ENCODE measurements around the gene THADA. TPM values are rescaled to one million over a fixed set of nuclear protein-coding genes. Genes with fewer than 3 reads are reported as not detected.

THADA gene
- total and polyA plus RNA-seq, 2 donors (not counting 1 experiment from before 2014, with no cell fraction given), result 9.2 to 36.2 TPM

GRCh38 chr2:43212931-43213330 is 382.9 kb downstream of the THADA start:
- Histone ChIP-seq H4K20me1 (ENCODE audit: control insufficient read depth, extremely low read depth, insufficient read depth, low read length) (no peaks in the 10 kb centered on the region), H3K27me3 (ENCODE audit: control insufficient read depth, insufficient read depth, low read length) (no peaks in the 10 kb centered on the region), H3K4me1 (ENCODE audit: control insufficient read depth, extremely low read depth, insufficient read depth, low read length) (peaks cover 10% of the 10 kb centered on the region), H3K27ac (ENCODE audit: insufficient read depth, low read length) (no peak overlapping the region), H3K36me3 (ENCODE audit: control insufficient read depth, insufficient read depth, low read length) (no peaks in the 10 kb centered on the region), H3K9ac (ENCODE audit: insufficient read depth, low read length) (no peak overlapping the region), H3K9me3 (ENCODE audit: control insufficient read depth, insufficient read depth, low read depth, low read length) (no peaks in the 10 kb centered on the region), H3K4me3 (replicated peaks in 1 of 4; ENCODE audit: control extremely low read depth in 1 of 4, insufficient read depth in 1 of 4, low read depth in 3 of 4, low read length in 4 of 4) (no peak overlapping the region), H3K79me2 (ENCODE audit: control insufficient read depth, insufficient read depth, low read length) (no peaks in the 10 kb centered on the region), H3K4me2 (ENCODE audit: extremely low read depth, insufficient read depth, low read length) (no peak overlapping the region), H2AFZ (ENCODE audit: low read length) (no peak overlapping the region)
- no peak for TF ChIP-seq CTCF (conservative IDR thresholded peaks at IDR 0.05 in 1 of 2, IDR thresholded peaks at IDR 0.05 in 1 of 2; ENCODE audit: low read depth in 1 of 2, low read length in 2 of 2)
- TF ChIP-seq EZH2 (IDR thresholded peaks at IDR 0.05; ENCODE audit: low read length, missing control alignments), result no peak
- no peak for DNase-seq (ENCODE audit: low read depth in 2 of 2)

GRCh38 chr2:43212216-43212835 is 383.5 kb downstream of the THADA start:
- Histone ChIP-seq H3K27ac (ENCODE audit: insufficient read depth, low read length) (no peak overlapping the region), H3K4me2 (ENCODE audit: extremely low read depth, insufficient read depth, low read length) (no peak overlapping the region), H3K4me3 (replicated peaks in 1 of 4; ENCODE audit: control extremely low read depth in 1 of 4, insufficient read depth in 1 of 4, low read depth in 3 of 4, low read length in 4 of 4) (no peak overlapping the region), H3K4me1 (ENCODE audit: control insufficient read depth, extremely low read depth, insufficient read depth, low read length) (peaks cover 8% of the 10 kb centered on the region), H3K9me3 (ENCODE audit: control insufficient read depth, insufficient read depth, low read depth, low read length) (no peaks in the 10 kb centered on the region), H3K27me3 (ENCODE audit: control insufficient read depth, insufficient read depth, low read length) (no peaks in the 10 kb centered on the region), H3K9ac (ENCODE audit: insufficient read depth, low read length) (no peak overlapping the region), H3K36me3 (ENCODE audit: control insufficient read depth, insufficient read depth, low read length) (no peaks in the 10 kb centered on the region), H2AFZ (ENCODE audit: low read length) (no peak overlapping the region), H4K20me1 (ENCODE audit: control insufficient read depth, extremely low read depth, insufficient read depth, low read length) (no peaks in the 10 kb centered on the region), H3K79me2 (ENCODE audit: control insufficient read depth, insufficient read depth, low read length) (no peaks in the 10 kb centered on the region)
- no peak for TF ChIP-seq CTCF (conservative IDR thresholded peaks at IDR 0.05 in 1 of 2, IDR thresholded peaks at IDR 0.05 in 1 of 2; ENCODE audit: low read depth in 1 of 2, low read length in 2 of 2)
- no peak for TF ChIP-seq EZH2 (IDR thresholded peaks at IDR 0.05; ENCODE audit: low read length, missing control alignments)
- no peak for DNase-seq (ENCODE audit: low read depth in 2 of 2)

DNA sequence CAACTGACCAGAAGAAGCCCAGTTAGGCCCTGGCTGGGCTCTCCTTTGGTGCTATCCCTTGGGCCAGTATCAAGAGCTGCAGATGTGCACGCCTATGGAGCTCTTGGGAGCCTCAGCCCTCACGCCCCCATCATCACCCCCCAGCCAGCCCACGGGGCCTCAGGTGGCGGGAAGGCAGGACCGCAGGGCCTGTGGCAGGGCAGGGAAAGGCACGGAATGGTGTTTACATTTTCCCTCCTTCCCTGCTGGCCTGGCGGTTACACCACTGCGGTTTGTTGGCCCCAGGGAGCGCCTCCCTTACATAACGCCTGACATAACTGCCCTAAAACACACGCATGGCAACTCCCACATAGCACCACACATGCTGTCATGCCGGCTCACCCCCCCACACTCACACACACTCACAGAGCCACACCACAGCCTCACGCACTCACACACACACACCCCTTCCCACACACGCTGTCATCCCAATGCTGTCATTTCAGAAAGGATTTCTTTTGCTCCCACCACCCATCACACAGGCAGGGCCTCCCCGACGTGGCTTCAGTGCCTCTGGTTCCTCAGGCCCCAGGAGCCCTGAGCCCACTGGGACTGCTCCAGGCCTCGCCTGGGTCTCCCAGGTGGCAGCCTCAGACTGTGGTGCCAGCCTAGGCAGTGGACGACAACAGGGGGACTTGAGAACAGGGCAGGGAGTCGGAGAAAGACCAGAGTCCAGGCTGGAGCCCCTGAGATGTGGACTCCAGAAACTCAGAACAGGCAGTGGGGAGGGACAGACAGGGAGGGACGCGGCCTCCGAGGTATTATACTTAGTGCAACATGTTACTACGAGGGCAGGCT is 385.2 kb downstream of the THADA start:
- no peaks in the 10 kb centered on the region for H4K20me1 ChIP-seq (ENCODE audit: control insufficient read depth, extremely low read depth, insufficient read depth, low read length)
- H3K4me3 ChIP-seq (replicated peaks in 1 of 4; ENCODE audit: control extremely low read depth in 1 of 4, insufficient read depth in 1 of 4, low read depth in 3 of 4, low read length in 4 of 4), result no peak overlapping the region
- H3K4me1 ChIP-seq (ENCODE audit: control insufficient read depth, extremely low read depth, insufficient read depth, low read length), result peaks cover 8% of the 10 kb centered on the region
- H3K9ac ChIP-seq (ENCODE audit: insufficient read depth, low read length), result peak overlapping the region; percentile 23
- H3K4me2 ChIP-seq (ENCODE audit: extremely low read depth, insufficient read depth, low read length), result peak overlapping the region; percentile 25
- H3K79me2 ChIP-seq (ENCODE audit: control insufficient read depth, insufficient read depth, low read length), result no peaks in the 10 kb centered on the region
- H3K36me3 ChIP-seq (ENCODE audit: control insufficient read depth, insufficient read depth, low read length), result no peaks in the 10 kb centered on the region
- TF ChIP-seq CTCF (conservative IDR thresholded peaks at IDR 0.05 in 1 of 2, IDR thresholded peaks at IDR 0.05 in 1 of 2; ENCODE audit: low read depth in 1 of 2, low read length in 2 of 2) (no peak), EZH2 (IDR thresholded peaks at IDR 0.05; ENCODE audit: low read length, missing control alignments) (no peak)
- no peaks in the 10 kb centered on the region for H3K9me3 ChIP-seq (ENCODE audit: control insufficient read depth, insufficient read depth, low read depth, low read length)
- peak; percentile 45 to 87 for DNase-seq (ENCODE audit: low read depth in 2 of 2)
- no peak overlapping the region for H3K27ac ChIP-seq (ENCODE audit: insufficient read depth, low read length)
- H2AFZ ChIP-seq (ENCODE audit: low read length), result no peak overlapping the region
- no peaks in the 10 kb centered on the region for H3K27me3 ChIP-seq (ENCODE audit: control insufficient read depth, insufficient read depth, low read length)
